A549 (cell line): ENCODE data around the gene TRERF1. TPM values are rescaled to one million over a fixed set of nuclear protein-coding genes. Genes with fewer than 3 reads are reported as not detected.

ENCODE experiments used
- ATAC-seq, 2 experiments: fragments of 200-7000 bp in 1 of 2; fragments of >200 bp in 1 of 2; cut with Nextera tagmentation in 1 of 2; cut with Tn5 transposase in 1 of 2; 3 replicates each; pipeline versions ENCODE4 v1.8.0 to v1.9.1; 2018 to 2020; ENCODE audit warnings: mild to moderate bottlenecking in 1 of 2, moderate library complexity in 1 of 2
- CTCF ChIA-PET: fragments of 300-600 bp; sonication (Branson Sonifier 250); formaldehyde crosslinking; extraction: SDS; loops from one replicate; lab custom pipeline; 2021; ENCODE audit warnings: antibody characterized with exemption, inconsistent platforms; lab: Yijun Ruan, JAX
- POLR2A ChIA-PET: fragments of 350-600 bp; formaldehyde crosslinking; extraction: SDS; loops from one replicate; lab custom pipeline; 2021; ENCODE audit warnings: antibody characterized with exemption, inconsistent platforms; lab: Yijun Ruan, JAX
- DNase-seq, 2 experiments: peaks; one replicate each; pipeline versions ENCODE4 v3.0.0 to v3.0.0-alpha.2; 2011 to 2016; ENCODE audit warnings: low read depth in 1 of 2, low spot score in 1 of 2
- FAIRE-seq: peaks from 2 replicates; lab custom pipeline; 2011; peaks lifted over from hg19 to GRCh38; lab: Jason Lieb, UNC
- H3K27ac ChIP-seq, 2 experiments: fragments of >200 bp; sonication (Bioruptor Twin); formaldehyde crosslinking; 3 replicates each; pipeline ENCODE4 v1.5.1; 2016 to 2017
- H3K4me1 ChIP-seq: fragments of >200 bp; sonication (Bioruptor Twin); formaldehyde crosslinking; 3 replicates; pipeline ENCODE4 v1.6.1; 2016
- H3K4me2 ChIP-seq: fragments of >200 bp; sonication (Bioruptor Twin); formaldehyde crosslinking; 3 replicates; pipeline ENCODE4 v1.6.1; 2016
- H3K4me3 ChIP-seq: fragments of >200 bp; sonication (Bioruptor Twin); formaldehyde crosslinking; 3 replicates; pipeline ENCODE4 v1.5.1; 2016
- H3K9me3 ChIP-seq: fragments of >200 bp; sonication (Bioruptor Twin); formaldehyde crosslinking; 3 replicates; pipeline ENCODE4 v1.6.1; 2016
- BHLHE40 ChIP-seq: IDR thresholded peaks from 2 replicates; pipeline ENCODE4 v1.6.1; 2012; ENCODE audit warnings: low read depth, low read length, inconsistent platforms
- CTCF ChIP-seq: fragments of >200 bp; sonication (Bioruptor Twin); formaldehyde crosslinking; IDR thresholded peaks from 3 replicates; pipeline ENCODE4 v1.5.1; 2016
- E2F6 ChIP-seq: IDR thresholded peaks from 2 replicates; pipeline ENCODE4 v1.6.1; 2012; ENCODE audit warnings: low read depth, borderline replicate concordance
- HDAC2 ChIP-seq: fragments of 200-600 bp; sonication (generic); IDR thresholded peaks from 2 replicates; pipeline ENCODE4 v1.6.1; 2016
- HES2 ChIP-seq: fragments of >200 bp; sonication (Bioruptor Twin); formaldehyde crosslinking; IDR thresholded peaks from 2 replicates; pipeline ENCODE4 v1.6.1; 2016
- HOXA7 ChIP-seq: fragments of 250-450 bp; sonication (Bioruptor Pico); IDR thresholded peaks from 2 replicates; pipeline ENCODE4 v1.5.0; 2020; ENCODE audit warnings: mild to moderate bottlenecking, moderate library complexity
- HOXB5 ChIP-seq: fragments of 250-450 bp; sonication (Bioruptor Pico); IDR thresholded peaks from 2 replicates; pipeline ENCODE4 v1.5.0; 2020; ENCODE audit warnings: mild to moderate bottlenecking, moderate library complexity
- KDM1A ChIP-seq: fragments of 200-600 bp; sonication (generic); IDR thresholded peaks from 2 replicates; pipeline ENCODE4 v1.6.1; 2016; ENCODE audit warnings: low read depth, mild to moderate bottlenecking
- KDM5A ChIP-seq: fragments of 200-600 bp; sonication (generic); IDR thresholded peaks from 2 replicates; pipeline ENCODE4 v1.6.1; 2016; ENCODE audit warnings: antibody characterized with exemption, mild to moderate bottlenecking
- MAZ ChIP-seq: fragments of 150-350 bp; IDR thresholded peaks from 2 replicates; pipeline ENCODE4 v1.6.1; 2014; ENCODE audit warnings: antibody characterized with exemption, low read depth, low read length, borderline replicate concordance
- MYC ChIP-seq: IDR thresholded peaks from 2 replicates; pipeline ENCODE4 v1.6.1; 2012; ENCODE audit warnings: mild to moderate bottlenecking, inconsistent platforms, low read length, improper control_type of control experiment, borderline replicate concordance
- NR3C1 ChIP-seq: fragments of >200 bp; sonication (Bioruptor Twin); formaldehyde crosslinking; IDR thresholded peaks from 3 replicates; pipeline ENCODE4 v1.6.1; 2017
- PHF8 ChIP-seq: fragments of 200-600 bp; sonication (generic); IDR thresholded peaks from 2 replicates; pipeline ENCODE4 v1.6.1; 2016; ENCODE audit warnings: low read depth, mild to moderate bottlenecking, antibody characterized with exemption, moderate library complexity, borderline replicate concordance
- POLR2AphosphoS2 ChIP-seq: conservative IDR thresholded peaks from 2 replicates; pipeline ENCODE4 v1.6.1; 2012; ENCODE audit warnings: low read length, improper control_type of control experiment, inconsistent platforms
- RAD21 ChIP-seq, 2 experiments: fragments of >200 bp in 1 of 2; sonication (Bioruptor Twin) in 1 of 2; formaldehyde crosslinking in 1 of 2; IDR thresholded peaks in 1 of 2; conservative IDR thresholded peaks in 1 of 2; 2 replicates in 1 of 2; 3 replicates in 1 of 2; pipeline ENCODE4 v1.6.1; 2012 to 2018; ENCODE audit warnings: inconsistent platforms in 1 of 2
- RARB ChIP-seq: fragments of 250-450 bp; sonication (Bioruptor Pico); IDR thresholded peaks from 2 replicates; pipeline ENCODE4 v1.8.0; 2021; ENCODE audit warnings: mild to moderate bottlenecking, moderate library complexity
- RNF2 ChIP-seq: fragments of 200-600 bp; sonication (generic); IDR thresholded peaks from 2 replicates; pipeline ENCODE4 v1.6.1; 2016; ENCODE audit warnings: low read depth, mild to moderate bottlenecking, antibody characterized with exemption, moderate library complexity, borderline replicate concordance
- SMC3 ChIP-seq: fragments of >200 bp; sonication (Bioruptor Twin); formaldehyde crosslinking; IDR thresholded peaks from 3 replicates; pipeline ENCODE4 v1.6.1; 2018; ENCODE audit warnings: inconsistent platforms
- TP53 ChIP-seq: fragments of 250-450 bp; sonication (Bioruptor Pico); IDR thresholded peaks from 2 replicates; pipeline ENCODE4 v1.5.0; 2021; ENCODE audit warnings: mild to moderate bottlenecking, moderate library complexity
- WGBS: methylation state at CpG from one replicate; pipeline ENCODE4 v1.1.6; 2017; ENCODE audit errors: missing lambda C conversion rate; 5-methylcytosine and 5-hydroxymethylcytosine counted together
- polyA plus RNA-seq, 4 experiments: library from polyadenylated mRNA; depleted of rRNA in 3 of 4; stranded (reverse); fragments of >200 nt; fragmentation: RNase III in 1 of 4; extraction: RNeasy Plus Mini Kit Qiagen cat#74134 plus additional on column Dnase treatment in 1 of 4; gene quantifications; 2 replicates in 3 of 4; 3 replicates in 1 of 4; pipeline ENCODE4 v1.2.3, GENCODE V29; 2011 to 2017
- TF ChIP-seq, protein P1 (sequence below): IDR thresholded peaks from 2 replicates; pipeline ENCODE4 v1.6.1; 2012

Gene TRERF1
- polyA plus RNA-seq, 2 of the 4 experiments (the other 2 are of a cell fraction): 2.4 to 3.5 TPM

- H3K4me3 ChIP-seq: no peak overlapping the region
- H3K27ac ChIP-seq: no peak overlapping the region
- ATAC-seq: no peak
- TF ChIP-seq, protein P1, sequence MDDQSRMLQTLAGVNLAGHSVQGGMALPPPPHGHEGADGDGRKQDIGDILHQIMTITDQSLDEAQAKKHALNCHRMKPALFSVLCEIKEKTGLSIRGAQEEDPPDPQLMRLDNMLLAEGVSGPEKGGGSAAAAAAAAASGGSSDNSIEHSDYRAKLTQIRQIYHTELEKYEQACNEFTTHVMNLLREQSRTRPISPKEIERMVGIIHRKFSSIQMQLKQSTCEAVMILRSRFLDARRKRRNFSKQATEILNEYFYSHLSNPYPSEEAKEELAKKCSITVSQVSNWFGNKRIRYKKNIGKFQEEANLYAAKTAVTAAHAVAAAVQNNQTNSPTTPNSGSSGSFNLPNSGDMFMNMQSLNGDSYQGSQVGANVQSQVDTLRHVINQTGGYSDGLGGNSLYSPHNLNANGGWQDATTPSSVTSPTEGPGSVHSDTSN: no peak
- TF ChIP-seq SMC3 (no peak), E2F6 (no peak), RNF2 (no peak), RAD21 (conservative IDR thresholded peaks at IDR 0.05 in 1 of 2, IDR thresholded peaks at IDR 0.05 in 1 of 2) (no peak), RARB (CRISPR knock-in tag) (no peak)
- CTCF ChIA-PET: interaction anchor here (1.2 kb wide), 1 partner anchor 17 kb away, joined by 4 read pairs; no protein-coding TSS in a partner anchor
- POLR2A ChIA-PET: no interaction called here
- H3K4me2 ChIP-seq: 0 out of 3 replicates have a peak overlapping the region, but pooled peaks have one; percentile 37
- H3K4me1 ChIP-seq: peaks cover 15% of the 10 kb centered on the region
- FAIRE-seq: no peak
- no peak for DNase-seq
- H3K9me3 ChIP-seq: no peaks in the 10 kb centered on the region
- 70% methylated on average over 1 of the region's 1 CpG for WGBS
These were observed 151.5 kb downstream of the TRERF1 start for GRCh38 chr6:42300185-42300584.

DNA sequence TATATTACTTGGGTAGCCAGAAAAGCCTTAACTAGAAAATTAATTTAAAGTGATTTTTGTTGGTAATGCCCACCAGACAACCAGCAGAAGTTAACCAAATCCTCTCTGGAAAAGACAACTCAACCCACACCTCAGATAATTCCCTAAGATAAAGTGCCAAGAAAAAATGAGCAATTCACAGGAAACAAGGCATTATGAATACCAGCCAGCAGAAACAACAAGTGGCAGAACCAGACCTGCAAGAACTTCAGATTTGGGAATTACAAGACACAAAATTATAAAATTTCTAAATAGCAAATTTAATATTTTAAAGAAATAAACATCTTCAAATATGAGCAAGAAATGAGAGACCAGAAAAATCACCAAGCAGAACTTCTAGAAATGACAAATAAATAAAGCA, 154.1 kb downstream of the TRERF1 start:
- FAIRE-seq: no peak
- Histone ChIP-seq H3K4me2 (no peak overlapping the region), H3K4me1 (peaks cover 28% of the 10 kb centered on the region), H3K27ac (no peak overlapping the region), H3K9me3 (no peaks in the 10 kb centered on the region), H3K4me3 (no peak overlapping the region)
- POLR2A ChIA-PET: no interaction called here
- ATAC-seq: no peak
- DNase-seq: no peak
- TF ChIP-seq PHF8 (no peak), KDM1A (no peak), CTCF (no peak), HES2 (no peak), MYC (no peak), BHLHE40 (no peak), POLR2AphosphoS2 (no peak), KDM5A (no peak), HDAC2 (no peak), MAZ (no peak), HOXA7 (CRISPR knock-in tag) (no peak), NR3C1 (no peak)
- CTCF ChIA-PET: no interaction called here

DNA sequence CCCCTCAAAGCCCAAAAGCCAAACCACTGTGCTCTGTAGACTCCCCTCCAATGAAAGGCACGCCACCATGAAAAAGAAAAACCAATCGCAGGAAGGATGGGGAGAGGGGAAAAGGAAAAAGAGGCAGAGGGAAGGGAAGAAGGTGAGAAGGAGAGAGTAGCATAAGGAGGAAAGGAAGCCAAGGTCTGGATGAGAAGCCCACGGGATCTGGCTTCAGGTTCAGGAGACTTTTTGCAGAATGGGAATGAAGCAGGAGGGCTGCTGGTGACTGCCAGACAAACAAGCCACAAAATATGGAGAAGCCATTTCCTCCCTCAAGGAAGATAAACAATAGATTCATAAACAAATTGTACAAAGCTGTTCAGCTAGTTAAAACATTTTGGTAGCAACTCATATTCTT, 155.1 kb downstream of the TRERF1 start:
- WGBS: 85% methylated on average over 3 of the region's 3 CpGs

More for the DNA sequence above, 155.1 kb downstream of the TRERF1 start:
- ChIA-PET CTCF (interaction anchor here (0.6 to 5.1 kb wide), 3 partner anchors 10 to 153 kb away, joined by 3 to 15 read pairs (median 5); no protein-coding TSS in a partner anchor), POLR2A (no interaction called here)
- ATAC-seq (no peak), DNase-seq (no peak), FAIRE-seq (no peak)
- no peaks in the 10 kb centered on the region for H3K9me3 ChIP-seq
- no peak overlapping the region for H3K4me2 ChIP-seq
- no peak overlapping the region for H3K27ac ChIP-seq
- TF ChIP-seq MAZ (no peak), HOXB5 (CRISPR knock-in tag) (no peak), TP53 (CRISPR knock-in tag) (no peak)
- H3K4me1 ChIP-seq: peaks cover 38% of the 10 kb centered on the region
- no peak overlapping the region for H3K4me3 ChIP-seq
